ENCODE results near the gene ZBTB6.
A peak's percentile ranks its signal among the peaks of the same experiment; 100 is the strongest.

DNA sequence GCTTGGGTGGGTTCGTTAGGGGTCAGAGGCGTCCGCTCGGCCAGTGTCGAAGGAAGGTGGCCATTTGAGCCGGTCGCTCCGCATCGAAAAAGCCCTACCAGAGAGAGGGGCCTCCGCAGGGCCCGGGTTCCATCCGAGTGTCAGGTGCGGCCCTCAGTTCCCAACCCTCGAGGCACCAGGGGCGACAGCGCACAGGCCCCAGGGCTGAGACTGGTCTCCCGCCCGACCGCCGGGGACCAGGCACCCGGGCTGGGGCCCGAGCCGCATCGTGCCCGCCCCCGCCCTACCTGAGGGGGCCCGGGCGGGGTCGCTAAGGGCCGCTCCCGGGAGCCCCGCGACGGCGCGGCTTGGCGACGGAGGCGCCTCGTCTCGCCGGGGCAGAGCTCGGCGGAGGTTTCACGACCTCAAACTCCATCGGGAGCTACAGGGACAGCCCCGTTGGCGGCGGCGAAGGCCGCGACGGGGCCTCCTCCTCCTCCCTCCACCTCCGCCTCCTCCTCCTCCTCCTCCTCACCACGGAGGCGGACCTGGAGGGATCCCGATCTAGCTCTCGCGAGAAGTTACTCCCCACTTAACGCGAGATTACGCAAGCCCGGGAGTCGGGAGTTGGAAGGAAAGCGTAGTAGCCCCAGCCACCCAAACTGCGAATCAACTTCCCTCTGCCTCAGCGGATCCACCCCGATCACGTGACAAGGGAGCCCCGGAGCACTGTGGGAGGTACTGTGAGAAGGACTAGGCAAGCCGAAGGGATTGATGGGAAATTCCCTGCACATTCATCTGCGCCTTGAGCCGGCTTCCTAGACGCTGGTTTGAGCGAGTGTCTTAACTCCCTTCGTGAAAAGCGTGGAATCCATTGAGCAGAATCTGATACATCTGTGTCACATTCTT lies 8.1 kb downstream of the ZBTB6 start, which contains the start of gene RC3H2:
- TF ChIP-seq ZNF501 (tag by site-specific recombination; IDR thresholded peaks at IDR 0.05) = no peak
- TF ChIP-seq YY1 (tag by site-specific recombination; IDR thresholded peaks at IDR 0.05) = 0 out of 2 replicates have a peak, but pooled peaks have one; percentile 17
- no peak for TF ChIP-seq KLF7 (tag by site-specific recombination; IDR thresholded peaks at IDR 0.05; ENCODE audit: borderline replicate concordance)

Measured in HEK293 (cell line).